ENCODE measurements around the gene KCNMA1. TPM values are rescaled to one million over a fixed set of nuclear protein-coding genes. Genes with fewer than 3 reads are reported as not detected.
"Not testable (repeated sequence)": the region's sequence is repeated elsewhere in the genome, so short reads cannot be mapped to it uniquely, and the experiment has no call there.

KCNMA1 gene
- total RNA-seq (under 1 TPM in 1 of 5 experiments, not detected in 4; 0.42 TPM), polyA plus RNA-seq (not detected), total RNA-seq (not detected)

- peaks cover 0 to 9% of the 10 kb centered on the region in 2 donors for H3K27me3 ChIP-seq (ENCODE audit: control insufficient read depth in 2 of 2, insufficient read depth in 2 of 2, low read length in 2 of 2)
- H3K9me3 ChIP-seq (ENCODE audit: control insufficient read depth in 2 of 3, low read length in 3 of 3), result no peaks in the 10 kb centered on the region
- intact Hi-C loops (cut with micrococcal nuclease), result no loop called here
- H3K27ac ChIP-seq (ENCODE audit: low read depth, low read length), result no peak within 1 kb of the TSS
- DNase-seq (no peak), ATAC-seq (no peak)
- H3K4me1 Mint-ChIP-seq, result peaks cover 0 to 17% (median 8%) of the 10 kb centered on the region in 7 donors
- H3K4me1 ChIP-seq (ENCODE audit: control insufficient read depth in 2 of 2, insufficient read depth in 2 of 2, low read length in 2 of 2), result peaks cover 0 to 4% of the 10 kb centered on the region in 2 donors
- no peaks in the 10 kb centered on the region for H3K36me3 ChIP-seq (ENCODE audit: control insufficient read depth in 2 of 3, insufficient read depth in 3 of 3, low read length in 3 of 3)
- H3K4me3 ChIP-seq (ENCODE audit: low read length), result no peak within 1 kb of the TSS
- no peaks in the 10 kb centered on the region for H3K36me3 Mint-ChIP-seq
- ChIA-PET CTCF (no interaction called here), POLR2A (no interaction called here)
- H3K27me3 Mint-ChIP-seq, result peaks cover 65 to 84% (median 72%) of the 10 kb centered on the region in 5 donors
- peaks cover 0 to 3% (median 0%) of the 10 kb centered on the region in 11 donors for H3K9me3 Mint-ChIP-seq
- H3K27ac Mint-ChIP-seq, result no peak within 1 kb of the TSS
- peak within 1 kb of the TSS in 8 of 10 donors; percentile 32 to 80 (median 60) for H3K4me3 Mint-ChIP-seq
Measured at GRCh38 chr10:77637532-77638320, at the start of gene KCNMA1. Gene KCNMA1, minus strand, starts transcription at chr10:77637808.

GRCh38 chr10:77686650-77687417 is 49.2 kb upstream of the KCNMA1 start:
- H3K4me3 Mint-ChIP-seq, result no peak overlapping the region

GRCh38 chr10:77686096-77686495 is 48.5 kb upstream of the KCNMA1 start:
- H3K36me3 Mint-ChIP-seq, result no peaks in the 10 kb centered on the region
- intact Hi-C loops (cut with micrococcal nuclease), result no loop called here
- H3K36me3 ChIP-seq (ENCODE audit: control insufficient read depth in 2 of 3, insufficient read depth in 3 of 3, low read length in 3 of 3), result no peaks in the 10 kb centered on the region
- H3K4me1 ChIP-seq (ENCODE audit: control insufficient read depth in 2 of 2, insufficient read depth in 2 of 2, low read length in 2 of 2), result no peaks in the 10 kb centered on the region
- no peaks in the 10 kb centered on the region for H3K9me3 Mint-ChIP-seq
- H3K4me3 Mint-ChIP-seq, result no peak overlapping the region
- ATAC-seq, result no peak
- no peaks in the 10 kb centered on the region for H3K27me3 ChIP-seq (ENCODE audit: control insufficient read depth in 2 of 2, insufficient read depth in 2 of 2, low read length in 2 of 2)
- no peak overlapping the region for H3K27ac Mint-ChIP-seq
- H3K4me1 Mint-ChIP-seq, result no peaks in the 10 kb centered on the region
- H3K27me3 Mint-ChIP-seq, result peaks cover 1 to 51% (median 36%) of the 10 kb centered on the region in 5 donors
- ChIA-PET POLR2A (no interaction called here), CTCF (no interaction called here)
- DNase-seq, result no peak
- H3K27ac ChIP-seq (ENCODE audit: low read depth, low read length), result no peak overlapping the region
- H3K4me3 ChIP-seq (ENCODE audit: low read length), result no peak overlapping the region
- no peaks in the 10 kb centered on the region for H3K9me3 ChIP-seq (ENCODE audit: control insufficient read depth in 2 of 3, low read length in 3 of 3)

More at GRCh38 chr10:77686650-77687417, 49.2 kb upstream of the KCNMA1 start:
- H3K27me3 ChIP-seq (ENCODE audit: control insufficient read depth in 2 of 2, insufficient read depth in 2 of 2, low read length in 2 of 2), result no peaks in the 10 kb centered on the region
- Mint-ChIP-seq H3K27ac (no peak overlapping the region), H3K27me3 (peaks cover 1 to 48% (median 37%) of the 10 kb centered on the region in 5 donors), H3K4me1 (no peaks in the 10 kb centered on the region), H3K36me3 (no peaks in the 10 kb centered on the region), H3K9me3 (no peaks in the 10 kb centered on the region)
- no peak overlapping the region for H3K4me3 ChIP-seq (ENCODE audit: low read length)
- intact Hi-C loops (cut with micrococcal nuclease), result no loop called here
- H3K4me1 ChIP-seq (ENCODE audit: control insufficient read depth in 2 of 2, insufficient read depth in 2 of 2, low read length in 2 of 2), result no peaks in the 10 kb centered on the region
- ChIA-PET POLR2A (no interaction called here), CTCF (no interaction called here)
- no peak overlapping the region for H3K27ac ChIP-seq (ENCODE audit: low read depth, low read length)
- H3K9me3 ChIP-seq (ENCODE audit: control insufficient read depth in 2 of 3, low read length in 3 of 3), result no peaks in the 10 kb centered on the region
- no peak for DNase-seq
- no peak for ATAC-seq
- H3K36me3 ChIP-seq (ENCODE audit: control insufficient read depth in 2 of 3, insufficient read depth in 3 of 3, low read length in 3 of 3), result no peaks in the 10 kb centered on the region

- Histone ChIP-seq H3K36me3 (ENCODE audit: control insufficient read depth in 2 of 3, insufficient read depth in 3 of 3, low read length in 3 of 3) (no peaks in the 10 kb centered on the region), H3K27ac (ENCODE audit: low read depth, low read length) (no peak overlapping the region), H3K27me3 (ENCODE audit: control insufficient read depth in 2 of 2, insufficient read depth in 2 of 2, low read length in 2 of 2) (no peaks in the 10 kb centered on the region), H3K4me3 (ENCODE audit: low read length) (no peak overlapping the region), H3K4me1 (ENCODE audit: control insufficient read depth in 2 of 2, insufficient read depth in 2 of 2, low read length in 2 of 2) (no peaks in the 10 kb centered on the region), H3K9me3 (ENCODE audit: control insufficient read depth in 2 of 3, low read length in 3 of 3) (no peaks in the 10 kb centered on the region)
- H3K27ac Mint-ChIP-seq, result no peak overlapping the region
- ChIA-PET POLR2A (no interaction called here), CTCF (no interaction called here)
- DNase-seq (no peak), ATAC-seq (no peak)
- H3K36me3 Mint-ChIP-seq, result no peaks in the 10 kb centered on the region
- intact Hi-C loops (cut with micrococcal nuclease), result no loop called here
- H3K9me3 Mint-ChIP-seq, result no peaks in the 10 kb centered on the region
- no peaks in the 10 kb centered on the region for H3K4me1 Mint-ChIP-seq
- no peak overlapping the region for H3K4me3 Mint-ChIP-seq
- peaks cover 1 to 50% (median 34%) of the 10 kb centered on the region in 5 donors for H3K27me3 Mint-ChIP-seq
Measured at GRCh38 chr10:77685432-77685831, 47.8 kb upstream of the KCNMA1 start.

GRCh38 chr10:77683088-77683432 is 45.5 kb upstream of the KCNMA1 start:
- H3K4me1 ChIP-seq (ENCODE audit: control insufficient read depth in 2 of 2, insufficient read depth in 2 of 2, low read length in 2 of 2); CTCF ChIA-PET; H3K27ac ChIP-seq (ENCODE audit: low read depth, low read length): not testable (repeated sequence)

GRCh38 chr10:77682393-77683087 is 44.9 kb upstream of the KCNMA1 start:
- no peaks in the 10 kb centered on the region for H3K27me3 ChIP-seq (ENCODE audit: control insufficient read depth in 2 of 2, insufficient read depth in 2 of 2, low read length in 2 of 2)
- Mint-ChIP-seq H3K36me3 (no peaks in the 10 kb centered on the region), H3K27me3 (peaks cover 0 to 39% (median 20%) of the 10 kb centered on the region in 5 donors), H3K4me1 (no peaks in the 10 kb centered on the region), H3K9me3 (peaks cover 0 to 3% (median 0%) of the 10 kb centered on the region in 11 donors), H3K27ac (no peak overlapping the region), H3K4me3 (no peak overlapping the region)
- ATAC-seq, result no peak
- CTCF ChIA-PET, result no interaction called here
- H3K9me3 ChIP-seq (ENCODE audit: control insufficient read depth in 2 of 3, low read length in 3 of 3), result no peaks in the 10 kb centered on the region
- H3K36me3 ChIP-seq (ENCODE audit: control insufficient read depth in 2 of 3, insufficient read depth in 3 of 3, low read length in 3 of 3), result no peaks in the 10 kb centered on the region
- H3K27ac ChIP-seq (ENCODE audit: low read depth, low read length), result no peak overlapping the region
- POLR2A ChIA-PET, result no interaction called here
- intact Hi-C loops (cut with micrococcal nuclease), result no loop called here
- H3K4me3 ChIP-seq (ENCODE audit: low read length), result no peak overlapping the region
- DNase-seq, result no peak
- no peaks in the 10 kb centered on the region for H3K4me1 ChIP-seq (ENCODE audit: control insufficient read depth in 2 of 2, insufficient read depth in 2 of 2, low read length in 2 of 2)

More at GRCh38 chr10:77683088-77683432, 45.5 kb upstream of the KCNMA1 start:
- POLR2A ChIA-PET; H3K9me3 ChIP-seq (ENCODE audit: control insufficient read depth in 2 of 3, low read length in 3 of 3); DNase-seq; H3K9me3 Mint-ChIP-seq; ATAC-seq; H3K27me3 ChIP-seq (ENCODE audit: control insufficient read depth in 2 of 2, insufficient read depth in 2 of 2, low read length in 2 of 2); H3K4me3 ChIP-seq (ENCODE audit: low read length); H3K36me3 Mint-ChIP-seq; H3K36me3 ChIP-seq (ENCODE audit: control insufficient read depth in 2 of 3, insufficient read depth in 3 of 3, low read length in 3 of 3); H3K4me1 Mint-ChIP-seq; H3K27ac Mint-ChIP-seq; intact Hi-C loops (cut with micrococcal nuclease); H3K4me3 Mint-ChIP-seq: not testable (repeated sequence)
- peaks cover 0 to 40% (median 25%) of the 10 kb centered on the region in 5 donors for H3K27me3 Mint-ChIP-seq

All from naive thymus-derived CD4-positive, alpha-beta T cell (primary cell).